Smooth muscle cell (in vitro differentiated cells): ENCODE results near the gene ZCCHC24. TPM values are rescaled to one million over a fixed set of nuclear protein-coding genes. Genes with fewer than 3 reads are reported as not detected.
A peak's percentile ranks its signal among the peaks of the same experiment; 100 is the strongest.

ENCODE experiments used
- DNase-seq: peaks from one replicate; lab custom pipeline; 2025; ENCODE audit not compliant: unreplicated experiment; lab: John Stamatoyannopoulos, UW
- H2AFZ ChIP-seq: fragments of 200-600 bp; sonication (generic); 2 replicates; pipeline ENCODE4 v1.6.0; 2016; ENCODE audit warnings: antibody characterized with exemption, low read depth, mild to moderate bottlenecking
- H3F3A ChIP-seq: fragments of 200-600 bp; sonication (generic); 2 replicates; pipeline ENCODE4 v1.6.0; 2017; ENCODE audit warnings: antibody characterized with exemption, low read depth
- H3K27ac ChIP-seq: fragments of 200-600 bp; sonication (generic); 2 replicates; pipeline ENCODE4 v1.5.1; 2016; ENCODE audit warnings: low read depth, mild to moderate bottlenecking
- H3K27me3 ChIP-seq: fragments of 200-600 bp; sonication (generic); 2 replicates; pipeline ENCODE4 v1.6.1; 2016; ENCODE audit warnings: low read depth, mild to moderate bottlenecking
- H3K36me3 ChIP-seq: fragments of 200-600 bp; sonication (generic); 2 replicates; pipeline ENCODE4 v1.5.1; 2016; ENCODE audit warnings: low read depth
- H3K4me1 ChIP-seq: fragments of 200-600 bp; sonication (generic); 2 replicates; pipeline ENCODE4 v1.5.1; 2016; ENCODE audit warnings: low read depth
- H3K4me2 ChIP-seq: fragments of 200-600 bp; sonication (generic); 2 replicates; pipeline ENCODE4 v1.6.0; 2016; ENCODE audit warnings: mild to moderate bottlenecking
- H3K4me3 ChIP-seq: fragments of 200-600 bp; sonication (generic); 2 replicates; pipeline ENCODE4 v1.5.1; 2016; ENCODE audit warnings: mild to moderate bottlenecking
- H3K79me2 ChIP-seq: fragments of 200-600 bp; sonication (generic); 2 replicates; pipeline ENCODE4 v1.6.0; 2016; ENCODE audit warnings: low read depth, mild to moderate bottlenecking
- H3K9ac ChIP-seq: fragments of 200-600 bp; sonication (generic); 2 replicates; pipeline ENCODE4 v1.6.0; 2016; ENCODE audit warnings: low read depth
- H3K9me3 ChIP-seq: fragments of 200-600 bp; sonication (generic); replicated peaks from 2 replicates; pipeline ENCODE4 v1.5.1; 2016; ENCODE audit warnings: low read depth
- H4K20me1 ChIP-seq: fragments of 200-600 bp; sonication (generic); 2 replicates; pipeline ENCODE4 v1.6.0; 2016; ENCODE audit warnings: low read depth
- CTCF ChIP-seq: fragments of 200-600 bp; sonication (generic); IDR thresholded peaks from 2 replicates; pipeline ENCODE4 v1.5.1; 2017; ENCODE audit warnings: borderline replicate concordance, mild to moderate bottlenecking, antibody characterized with exemption; ENCODE audit not compliant: insufficient read depth, poor library complexity, severe bottlenecking
- WGBS: methylation state at CpG from one replicate; pipeline ENCODE4 v1.1.7; 2016; ENCODE audit warnings: low lambda C conversion rate; 5-methylcytosine and 5-hydroxymethylcytosine counted together
- polyA plus RNA-seq: library from polyadenylated mRNA; unstranded; fragments of >200 nt; fragmentation: Nextera tagmentation; extraction: Ambion mirVana; gene quantifications from 2 replicates; pipeline ENCODE4 v1.2.1, GENCODE V29; 2016
- total RNA-seq: library from RNA; depleted of rRNA; stranded (reverse); fragments of >200 nt; gene quantifications from 2 replicates; pipeline ENCODE4 v1.2.3, GENCODE V29; 2014

The ZCCHC24 gene
- total and polyA plus RNA-seq, 2 experiments from 2014 or later: 21.9 to 52.1 TPM

DNA sequence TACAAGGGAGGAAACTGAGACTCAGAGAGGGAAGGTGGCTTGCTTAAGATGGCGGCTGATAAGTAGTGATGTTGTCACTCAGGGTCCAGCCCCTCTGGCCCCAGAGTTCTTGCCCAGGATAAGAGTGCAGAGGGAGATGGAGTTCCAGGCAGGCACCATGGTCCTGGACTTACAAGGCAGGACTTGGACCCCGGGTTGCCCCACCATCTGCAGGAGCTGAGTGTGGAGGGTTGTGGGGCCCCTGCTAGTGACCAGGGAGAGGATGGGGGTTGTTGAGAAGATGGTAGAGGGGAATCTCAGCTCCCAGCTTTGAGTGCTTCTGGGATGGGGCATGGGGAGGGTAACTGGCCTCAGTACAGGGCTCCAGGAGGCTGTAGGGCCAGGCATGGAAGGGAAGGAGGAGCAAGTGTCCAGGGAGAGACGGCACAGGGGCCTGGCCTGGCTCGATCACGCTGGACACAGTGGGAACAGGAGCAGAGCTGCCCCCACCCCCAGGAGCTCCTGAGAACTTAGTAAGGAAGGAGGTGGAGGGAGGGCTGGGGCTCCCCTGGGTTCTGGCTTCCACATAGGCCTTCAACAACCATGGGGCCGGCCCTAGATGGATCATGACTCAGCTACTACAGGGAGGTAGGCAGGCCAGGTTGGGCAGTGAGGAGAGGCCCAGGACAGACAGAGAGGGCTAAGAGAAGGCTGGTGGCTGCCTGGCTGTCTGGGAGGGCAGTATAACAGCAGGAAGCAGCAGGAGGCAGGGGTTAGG is 69.9 kb downstream of the ZCCHC24 start:
- 77% methylated on average over 6 of the region's 6 CpGs for WGBS
- no peak overlapping the region for H3K4me3 ChIP-seq
- H3K79me2 ChIP-seq: no peaks in the 10 kb centered on the region
- H3K27me3 ChIP-seq: no peaks in the 10 kb centered on the region
- H4K20me1 ChIP-seq: no peaks in the 10 kb centered on the region
- H3K4me2 ChIP-seq: no peak overlapping the region
- no peak overlapping the region for H3K9ac ChIP-seq
- peaks cover 2% of the 10 kb centered on the region for H3F3A ChIP-seq
- no peak for DNase-seq
- no peak overlapping the region for H2AFZ ChIP-seq
- H3K4me1 ChIP-seq: no peaks in the 10 kb centered on the region
- H3K27ac ChIP-seq: no peak overlapping the region
- no peak for TF ChIP-seq CTCF
- no peaks in the 10 kb centered on the region for H3K9me3 ChIP-seq
- no peaks in the 10 kb centered on the region for H3K36me3 ChIP-seq

DNA sequence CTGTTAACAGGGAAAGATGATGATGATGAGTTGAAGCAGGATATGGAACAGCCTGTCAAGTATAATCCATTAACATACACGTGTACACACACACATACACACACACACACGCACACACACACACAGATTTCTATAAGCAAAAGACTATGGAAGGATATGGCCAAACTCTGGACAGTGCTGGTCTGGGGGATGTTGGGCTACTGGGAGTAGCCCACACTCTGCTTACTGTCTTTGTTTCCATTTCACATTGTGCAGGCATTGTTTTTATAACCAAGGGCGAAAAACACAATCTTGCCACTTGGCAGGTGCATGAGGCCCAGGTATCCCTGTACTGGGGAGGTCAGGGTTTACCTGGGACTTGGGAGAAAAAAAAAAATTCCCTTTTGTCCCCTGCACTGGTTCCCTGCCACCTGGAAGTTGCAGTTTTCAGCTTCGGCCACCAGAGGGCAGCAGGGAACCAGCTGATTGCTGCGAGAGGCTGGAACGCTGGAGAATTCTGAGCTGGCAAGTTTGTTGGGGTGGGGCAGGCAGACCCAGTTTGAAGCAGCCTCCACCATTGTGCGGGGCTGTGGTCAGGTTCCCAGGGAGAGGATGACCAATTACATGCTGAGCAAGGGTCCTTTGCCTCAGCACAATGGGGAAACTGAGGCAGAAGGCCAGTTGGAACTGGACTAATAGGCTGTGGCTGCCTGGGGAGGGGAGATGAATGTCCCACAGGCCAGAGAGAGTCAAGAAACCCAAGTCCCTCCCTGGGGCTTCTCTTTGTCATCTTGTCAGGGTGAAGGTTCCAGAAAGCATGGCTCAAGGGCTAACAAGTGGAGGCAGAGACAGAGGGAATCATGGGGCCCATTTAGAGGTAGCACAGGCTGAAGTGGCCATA is 70.9 kb downstream of the ZCCHC24 start:
- DNase-seq: peak; percentile 50
- H3K4me2 ChIP-seq: no peak overlapping the region

GRCh38 chr10:79372871-79373270 is 72.6 kb downstream of the ZCCHC24 start:
- H3K4me3 ChIP-seq: no peak overlapping the region
- no peak overlapping the region for H3K27ac ChIP-seq
- H3K9me3 ChIP-seq: no peaks in the 10 kb centered on the region
- no peaks in the 10 kb centered on the region for H3K27me3 ChIP-seq
- no peaks in the 10 kb centered on the region for H3K4me1 ChIP-seq
- no peaks in the 10 kb centered on the region for H3K79me2 ChIP-seq
- H3F3A ChIP-seq: no peaks in the 10 kb centered on the region
- no peak overlapping the region for H3K4me2 ChIP-seq
- no peak overlapping the region for H3K9ac ChIP-seq
- H4K20me1 ChIP-seq: no peaks in the 10 kb centered on the region
- WGBS: 74% methylated on average over 4 of the region's 4 CpGs
- H3K36me3 ChIP-seq: no peaks in the 10 kb centered on the region
- DNase-seq: no peak
- no peak overlapping the region for H2AFZ ChIP-seq
- no peak for TF ChIP-seq CTCF

More for the DNA sequence above, 70.9 kb downstream of the ZCCHC24 start:
- Histone ChIP-seq H4K20me1 (no peaks in the 10 kb centered on the region), H3K9ac (no peak overlapping the region), H3K79me2 (no peaks in the 10 kb centered on the region), H3K27me3 (no peaks in the 10 kb centered on the region), H3K4me3 (no peak overlapping the region), H3K27ac (no peak overlapping the region), H3K36me3 (no peaks in the 10 kb centered on the region), H3K4me1 (no peaks in the 10 kb centered on the region), H3K9me3 (no peaks in the 10 kb centered on the region), H3F3A (no peaks in the 10 kb centered on the region), H2AFZ (no peak overlapping the region)
- TF ChIP-seq CTCF: peak; percentile 95
- 3% methylated on average over 7 of the region's 7 CpGs for WGBS
